K562 (cell line): Measurements from ENCODE around the gene API5. TPM values are rescaled to one million over a fixed set of nuclear protein-coding genes. Genes with fewer than 3 reads are reported as not detected.

ENCODE experiments used
- AFF4 ChIP-seq: sonication (generic); formaldehyde crosslinking; IDR thresholded peaks from 2 replicates; pipeline ENCODE4 v1.8.0; 2023; ENCODE audit warnings: mild to moderate bottlenecking, missing genetic modification reagents
- BACH1 ChIP-seq: fragments of 200-800 bp; sonication (Bioruptor generic); IDR thresholded peaks from 2 replicates; pipeline ENCODE4 v1.6.1; 2016; ENCODE audit warnings: missing genetic modification characterization, missing compliant biosample characterization
- GATAD2B ChIP-seq: fragments of 450-650 bp; IDR thresholded peaks from 2 replicates; pipeline ENCODE4 v1.6.1; 2017; ENCODE audit warnings: mild to moderate bottlenecking, borderline replicate concordance
- KLF13 ChIP-seq: fragments of 450-650 bp; IDR thresholded peaks from 2 replicates; pipeline ENCODE4 v1.6.1; 2016; ENCODE audit warnings: missing genetic modification characterization, low read depth, mild to moderate bottlenecking, missing compliant biosample characterization, moderate library complexity, borderline replicate concordance
- POLR2H ChIP-seq: IDR thresholded peaks from 2 replicates; pipeline ENCODE4 v1.6.1; 2016; ENCODE audit warnings: missing genetic modification characterization, low read depth, mild to moderate bottlenecking, control low read depth, missing compliant biosample characterization, moderate library complexity
- SAP30 ChIP-seq: fragments of 200-600 bp; sonication (generic); IDR thresholded peaks from 2 replicates; pipeline ENCODE4 v1.6.1; 2012; ENCODE audit warnings: borderline replicate concordance, low read depth, mild to moderate bottlenecking, moderate library complexity, low read length, control low read depth, inconsistent platforms; ENCODE audit not compliant: insufficient read depth, poor library complexity, severe bottlenecking
- TCF15 ChIP-seq: fragments of 250-450 bp; sonication (Bioruptor Pico); IDR thresholded peaks from 2 replicates; pipeline ENCODE4 v1.8.0; 2022; ENCODE audit warnings: moderate library complexity, mild to moderate bottlenecking, inconsistent platforms
- ZNF431 ChIP-seq: sonication (generic); formaldehyde crosslinking; IDR thresholded peaks from 2 replicates; pipeline ENCODE4 v1.8.0; 2022; ENCODE audit warnings: mild to moderate bottlenecking, missing genetic modification reagents
- ZNF740 ChIP-seq, 3 experiments: fragments of 200-800 bp in 1 of 3; sonication (Bioruptor generic) in 1 of 3; sonication (generic) in 1 of 3; formaldehyde crosslinking in 1 of 3; IDR thresholded peaks; 2 replicates each; pipeline versions ENCODE4 v1.6.1 to v1.8.0; 2016 to 2022; ENCODE audit warnings: mild to moderate bottlenecking in 2 of 3, missing compliant biosample characterization in 2 of 3, missing genetic modification characterization in 2 of 3, missing genetic modification reagents in 1 of 3
- polyA plus RNA-seq, 8 experiments: library from polyadenylated mRNA; depleted of rRNA in 4 of 8; stranded (reverse) in 5 of 8; unstranded in 3 of 8; fragments of >200 nt; fragmentation: Nextera tagmentation in 2 of 8; fragmentation: Illumina TruSeq in 1 of 8; extraction: Ambion mirVana in 2 of 8; extraction: Trizol in 1 of 8; gene quantifications; 2 replicates each; pipeline versions ENCODE4 v1.2.1 to v1.2.3, GENCODE V29; 2011 to 2014; ENCODE audit warnings: inconsistent platforms in 1 of 8, missing spikeins in 1 of 8
- total RNA-seq, 7 experiments: library from RNA; depleted of rRNA in 6 of 7; stranded (reverse); fragments of >200 nt in 6 of 7; fragmentation: Illumina TruSeq in 2 of 7; extraction: Trizol in 2 of 7; gene quantifications; 2 replicates each; pipeline versions ENCODE4 v1.2.1 to v1.2.3, GENCODE V29; 2011 to 2021; ENCODE audit warnings: low replicate concordance in 1 of 7

The API5 gene
- total and polyA plus RNA-seq, 9 of the 15 experiments (the other 6 are each of a cell fraction or from before 2014, with no cell fraction given), result 59.8 to 146 (median 123) TPM

GRCh38 chr11:43315966-43316365 is 4.2 kb downstream of the API5 start (continued):
- TF ChIP-seq TCF15 (CRISPR knock-in tag) (no peak), ZNF740 (CRISPR knock-in tag; IDR thresholded peaks at IDR 0.05) (no peak), ZNF740 (tag; IDR thresholded peaks at IDR 0.05) (no peak), GATAD2B (no peak), AFF4 (CRISPR knock-in tag) (no peak), KLF13 (tag) (no peak), SAP30 (no peak), ZNF431 (no peak), BACH1 (tag) (no peak), POLR2H (tag) (no peak)
- TF ChIP-seq, all 486 proteins: peak for 0
